GM23248 (cell line): ENCODE data around the gene LATS2.

Experiments used
- EZH2 ChIP-seq: fragments of 200-600 bp; sonication (generic); IDR thresholded peaks from 2 replicates; pipeline ENCODE4 v1.6.1; 2018; ENCODE audit warnings: antibody characterized with exemption, mild to moderate bottlenecking; ENCODE audit not compliant: insufficient read depth, poor library complexity, severe bottlenecking
- EZH2phosphoT487 ChIP-seq: fragments of 200-600 bp; sonication (generic); IDR thresholded peaks from 2 replicates; pipeline ENCODE4 v1.6.1; 2018; ENCODE audit warnings: antibody characterized with exemption, moderate library complexity, mild to moderate bottlenecking, low read depth; ENCODE audit not compliant: insufficient read depth

GRCh38 chr13:21095311-21095710 lies 33.9 kb upstream of the LATS2 start:
- TF ChIP-seq EZH2 (no peak), EZH2phosphoT487 (no peak)
